ENCODE results near the gene SYT1.
"Not testable (repeated sequence)": the region's sequence is repeated elsewhere in the genome, so short reads cannot be mapped to it uniquely, and the experiment has no call there.

SYT1 gene

GRCh38 chr12:78864403-78864869 is at the start of gene SYT1:
Gene SYT1, plus strand, starts transcription at chr12:78864774.
- DNase-seq (ENCODE audit: low read depth), result no peak

- DNase-seq (ENCODE audit: low read depth), result no peak
These were observed 46.1 kb upstream of the SYT1 start for GRCh38 chr12:78818487-78818886.

DNA sequence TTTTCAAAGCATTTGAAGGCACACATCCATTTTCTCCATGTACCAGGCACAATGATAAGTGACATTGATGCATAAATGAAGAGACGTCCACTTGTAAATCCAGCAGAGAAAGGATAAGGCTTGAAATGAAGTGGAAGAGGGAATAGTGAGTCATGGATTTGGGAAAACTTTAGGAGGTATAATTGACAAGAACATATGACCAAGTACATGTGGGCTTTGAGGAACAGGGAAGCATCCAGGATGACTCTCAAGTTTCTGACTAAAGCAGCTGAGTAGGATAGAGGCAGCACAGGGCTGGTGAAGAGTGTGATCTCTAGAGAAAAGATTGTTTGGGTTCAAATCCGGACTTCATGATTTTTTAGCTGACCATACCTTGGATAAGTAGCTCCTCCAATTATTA is 43.6 kb upstream of the SYT1 start:
- DNase-seq (ENCODE audit: low read depth), result no peak

DNA sequence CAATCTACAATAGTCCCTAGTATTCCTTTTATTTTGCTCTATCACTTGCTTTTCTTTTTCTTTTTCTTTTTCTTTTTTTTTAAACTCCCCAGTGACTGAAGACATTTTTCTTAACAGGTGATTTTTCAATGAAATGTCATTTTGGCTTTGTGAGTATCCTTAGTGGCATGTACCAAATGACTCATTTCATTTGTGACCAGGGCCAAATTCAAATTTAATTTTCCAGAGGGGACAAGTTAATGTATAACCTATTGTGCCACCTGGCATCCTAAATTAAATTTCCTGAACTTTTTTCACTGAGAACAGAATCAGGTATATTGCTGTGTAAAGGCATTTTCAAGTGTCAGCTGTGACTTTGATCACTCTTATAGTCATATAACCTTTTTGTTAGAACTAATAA is 39.7 kb upstream of the SYT1 start:
- DNase-seq (ENCODE audit: low read depth), result no peak

DNA sequence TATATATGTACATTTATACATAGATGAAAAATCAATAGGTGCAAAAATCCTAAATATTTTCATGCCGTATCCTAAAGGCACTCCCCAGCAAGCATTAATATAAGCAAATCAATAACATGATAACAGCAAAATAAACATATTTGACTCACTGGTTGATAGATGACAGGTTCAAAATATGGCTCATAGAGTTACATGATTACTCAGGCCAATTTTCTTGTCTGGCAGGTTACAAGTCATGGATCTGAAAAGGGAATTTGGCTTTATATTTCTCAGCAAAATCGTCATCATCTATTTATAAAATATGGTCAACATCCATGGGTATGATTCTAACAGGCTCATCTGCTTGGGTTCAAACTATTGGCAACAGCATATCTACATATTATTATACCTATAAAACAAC is 34.9 kb upstream of the SYT1 start:
- no peak for DNase-seq (ENCODE audit: low read depth)

DNA sequence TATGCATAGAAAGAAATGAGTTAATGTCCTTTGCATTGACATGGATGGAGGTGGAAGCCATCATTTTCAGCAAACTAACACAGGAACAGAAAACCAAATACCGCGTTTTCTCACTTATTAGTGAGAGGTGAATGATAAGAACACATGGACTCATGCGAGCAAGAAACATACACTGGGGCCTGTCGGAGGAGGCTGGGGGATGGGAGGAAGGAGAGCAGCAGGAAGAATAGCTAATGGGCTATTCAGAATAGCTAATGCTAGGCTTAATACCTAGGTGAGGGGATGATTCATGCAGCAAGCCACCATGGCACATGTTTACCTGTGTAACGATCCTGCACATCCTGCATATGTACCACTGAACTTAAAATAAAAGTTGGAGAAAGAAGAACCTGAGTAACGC is 29.1 kb upstream of the SYT1 start:
- DNase-seq (ENCODE audit: low read depth), result no peak

- DNase-seq (ENCODE audit: low read depth), result not testable (repeated sequence)
These were observed 24.0 kb upstream of the SYT1 start for GRCh38 chr12:78840518-78841019.

GRCh38 chr12:78853231-78853630 is 11.3 kb upstream of the SYT1 start:
- DNase-seq (ENCODE audit: low read depth), result no peak

DNA sequence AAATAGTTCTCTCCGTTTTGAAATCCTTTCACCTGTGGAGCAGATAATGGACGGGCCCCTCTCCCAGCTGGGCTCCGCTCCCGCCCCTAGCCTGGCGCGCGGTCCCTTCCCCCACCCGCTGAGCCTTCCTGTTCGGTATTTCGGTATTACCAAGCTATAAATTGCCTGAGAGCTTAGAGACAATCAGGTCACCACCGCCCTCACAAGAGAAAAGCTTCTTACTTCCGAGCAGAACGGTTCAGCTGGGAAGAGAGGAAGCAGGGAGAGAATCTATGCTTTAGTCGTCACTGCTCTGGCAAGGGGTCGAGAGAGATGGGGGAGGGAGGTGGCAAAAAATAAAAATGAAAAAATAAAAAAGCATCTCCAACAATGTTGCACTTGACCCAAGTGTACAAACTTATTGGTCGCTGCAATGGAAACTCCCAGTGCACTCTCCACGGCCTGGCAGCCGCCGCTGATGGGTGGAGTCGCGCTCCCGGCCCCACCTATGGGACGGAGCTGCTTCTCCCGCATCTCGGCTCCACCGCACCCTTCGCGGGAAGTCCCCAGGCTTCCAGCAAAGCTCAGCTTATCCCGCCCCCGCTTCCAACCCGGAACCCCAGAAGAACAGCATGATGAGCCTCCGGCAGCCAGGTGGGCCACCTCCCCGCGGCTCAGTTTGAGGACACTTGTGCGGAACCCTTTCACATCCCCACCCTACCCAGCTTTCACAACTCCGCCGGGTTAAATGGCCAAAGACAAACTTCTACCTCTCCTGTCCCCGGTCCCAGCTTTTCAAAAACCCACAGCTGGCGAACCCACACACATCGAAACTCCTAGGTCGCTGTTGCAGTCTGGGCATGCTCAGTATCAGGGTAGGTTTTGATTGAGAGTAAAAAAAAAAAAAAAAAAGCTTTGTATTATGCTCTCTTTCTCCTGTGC is 832 bp upstream of the SYT1 start:
- no peak for DNase-seq (ENCODE audit: low read depth)

GRCh38 chr12:78864870-78865463 is 393 bp downstream of the SYT1 start:
- DNase-seq (ENCODE audit: low read depth), result no peak

GRCh38 chr12:78865516-78865915 is 942 bp downstream of the SYT1 start:
- DNase-seq (ENCODE audit: low read depth), result no peak

DNA sequence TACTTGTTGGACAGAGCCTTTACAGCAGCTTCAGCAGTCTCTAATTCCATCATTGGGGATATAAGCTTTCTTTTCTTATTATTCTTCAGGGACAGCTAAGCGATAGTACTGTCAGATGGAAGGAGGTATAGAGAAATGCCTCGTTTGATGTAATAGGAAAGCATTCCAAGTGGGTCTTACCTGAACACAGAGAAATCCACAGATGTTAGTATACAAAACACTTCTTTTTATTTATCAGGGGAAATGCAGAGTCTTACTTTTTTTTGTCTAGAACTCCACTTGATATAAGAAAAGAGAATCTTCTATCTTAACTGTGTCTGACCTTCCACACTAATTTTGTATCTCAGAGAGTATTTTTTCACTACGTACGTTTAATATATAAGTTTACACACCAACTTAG is 1.9 kb downstream of the SYT1 start:
- no peak for DNase-seq (ENCODE audit: low read depth)

GRCh38 chr12:78870539-78870938 is 6.0 kb downstream of the SYT1 start:
- DNase-seq (ENCODE audit: low read depth), result no peak

- no peak for DNase-seq (ENCODE audit: low read depth)
These were observed 7.0 kb downstream of the SYT1 start for GRCh38 chr12:78871566-78871965.

DNA sequence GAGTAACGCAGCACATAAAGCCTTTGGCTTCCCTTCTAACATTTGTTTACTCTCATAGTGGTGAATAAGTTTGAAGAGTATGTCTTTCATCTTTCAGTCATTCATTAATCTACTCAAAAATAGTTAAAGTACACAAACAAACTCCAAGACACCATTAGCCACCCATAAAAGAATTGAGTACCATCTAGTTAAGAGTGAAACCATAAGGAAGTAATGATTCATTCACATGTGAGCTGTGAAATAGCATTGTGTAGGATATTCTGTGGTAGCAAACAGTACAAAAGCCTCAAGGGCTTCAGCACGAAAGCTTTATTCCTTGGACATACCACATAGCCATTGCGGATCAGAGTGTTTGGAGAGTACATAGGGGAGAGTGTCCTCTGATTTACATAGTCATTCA is 13.9 kb downstream of the SYT1 start:
- DNase-seq (ENCODE audit: low read depth), result no peak

DNA sequence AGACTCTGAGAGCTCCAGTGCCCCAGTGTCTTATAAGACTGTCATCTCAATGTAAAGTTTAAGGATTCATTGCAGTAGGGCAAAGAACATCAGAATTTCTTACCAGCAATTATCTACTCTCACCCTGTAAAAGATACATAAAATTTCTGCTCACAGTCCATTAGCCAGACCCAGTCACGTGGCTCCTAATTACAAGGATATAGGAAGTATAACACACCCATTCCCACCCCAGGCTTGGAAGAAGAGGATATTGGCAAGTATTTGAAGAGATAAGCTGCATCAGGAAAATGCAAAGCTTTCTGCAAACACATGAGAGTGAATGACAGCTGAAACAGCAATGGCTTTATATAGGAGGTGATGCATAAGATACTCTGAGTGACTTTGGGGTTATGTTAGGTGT is 14.3 kb downstream of the SYT1 start:
- DNase-seq (ENCODE audit: low read depth), result no peak

DNA sequence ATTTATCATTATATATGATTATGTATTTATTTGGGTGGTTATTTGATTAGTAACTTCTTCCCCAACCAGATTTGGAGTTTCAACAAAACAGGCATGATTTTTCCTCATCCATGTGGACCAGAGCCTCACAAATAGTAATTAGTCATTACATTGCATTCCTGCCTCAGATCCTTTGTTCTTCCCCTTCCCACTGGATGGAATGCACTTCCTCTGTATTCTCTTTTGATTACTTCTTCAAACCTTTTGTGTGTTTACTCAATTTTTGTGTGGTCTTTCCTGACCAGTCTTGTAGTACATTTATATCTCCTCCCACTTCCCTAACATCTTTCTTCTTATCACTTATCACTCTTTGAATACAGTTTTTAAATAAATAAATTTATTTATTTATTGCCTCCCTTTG is 15.5 kb downstream of the SYT1 start:
- DNase-seq (ENCODE audit: low read depth), result no peak

DNA sequence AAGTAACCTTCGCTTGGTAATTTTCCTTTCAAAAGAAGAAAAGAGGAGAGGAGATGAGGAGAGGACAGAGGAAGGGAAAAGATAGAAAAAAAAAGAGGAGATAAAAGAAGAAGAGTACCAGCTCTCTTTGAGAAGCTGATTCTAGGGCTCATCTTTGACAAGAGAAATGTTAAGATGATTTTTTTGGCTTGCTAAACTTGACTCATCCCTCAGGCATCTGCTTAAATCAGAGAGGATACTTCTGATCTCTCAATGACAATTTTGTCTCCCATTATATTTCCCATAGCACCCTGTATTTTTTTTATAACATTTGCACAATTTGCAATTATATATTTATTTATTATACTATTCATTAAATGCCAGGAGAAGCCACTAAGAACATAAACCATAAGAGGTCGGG is 17.1 kb downstream of the SYT1 start:
- no peak for DNase-seq (ENCODE audit: low read depth)

DNA sequence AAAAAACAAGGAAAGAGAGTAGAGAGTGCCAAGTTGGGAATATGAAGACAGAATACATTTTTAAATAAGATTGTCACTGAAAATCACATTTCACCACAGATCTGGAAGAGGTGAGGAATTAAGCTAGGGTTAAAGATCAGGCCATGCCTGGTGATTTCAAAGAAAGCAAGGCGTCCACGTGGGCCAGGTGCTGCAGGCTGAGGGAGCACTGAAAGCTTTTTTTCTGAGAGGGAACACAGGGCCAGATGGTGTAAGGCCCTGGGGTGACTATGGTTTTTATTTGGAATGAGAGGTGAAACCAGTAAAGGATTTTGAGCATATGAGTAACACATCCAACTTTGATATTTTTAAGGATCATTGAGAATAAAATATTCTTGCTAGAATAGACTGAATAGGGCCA is 20.9 kb downstream of the SYT1 start:
- DNase-seq (ENCODE audit: low read depth), result no peak

DNA sequence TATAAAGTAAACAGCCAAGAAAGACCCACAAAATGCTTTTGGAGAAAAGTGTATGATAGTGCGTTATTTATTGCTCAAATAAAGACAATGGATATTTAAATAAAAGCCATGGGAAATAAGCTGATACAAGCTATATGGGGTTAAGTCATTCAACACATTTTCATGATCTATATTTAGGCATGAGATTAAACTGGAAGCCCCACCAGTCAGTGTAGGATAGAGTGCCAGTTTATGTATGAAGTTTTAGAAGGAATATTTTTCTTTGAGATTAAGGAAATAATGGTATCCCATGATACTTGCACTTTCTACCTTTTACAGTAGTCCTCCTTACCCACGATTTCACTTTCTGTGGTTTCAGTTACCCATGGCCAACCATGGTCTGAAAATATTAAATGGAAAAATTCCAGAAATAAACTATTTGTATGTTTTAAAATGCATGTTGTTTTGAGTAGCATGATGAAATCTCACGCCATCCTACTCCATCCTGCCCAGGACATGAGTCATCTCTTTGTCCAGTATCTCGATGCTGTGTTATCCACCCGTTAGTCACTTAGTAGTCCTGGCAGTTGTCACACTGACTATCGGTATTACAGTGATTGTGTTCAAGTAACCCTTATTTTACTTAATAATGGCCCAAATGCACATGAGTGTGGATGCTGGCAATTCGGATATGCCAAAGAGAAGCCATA is 22.3 kb downstream of the SYT1 start:
- no peak for DNase-seq (ENCODE audit: low read depth)

- DNase-seq (ENCODE audit: low read depth), result no peak
These were observed 22.9 kb downstream of the SYT1 start for GRCh38 chr12:78887444-78887843.

DNA sequence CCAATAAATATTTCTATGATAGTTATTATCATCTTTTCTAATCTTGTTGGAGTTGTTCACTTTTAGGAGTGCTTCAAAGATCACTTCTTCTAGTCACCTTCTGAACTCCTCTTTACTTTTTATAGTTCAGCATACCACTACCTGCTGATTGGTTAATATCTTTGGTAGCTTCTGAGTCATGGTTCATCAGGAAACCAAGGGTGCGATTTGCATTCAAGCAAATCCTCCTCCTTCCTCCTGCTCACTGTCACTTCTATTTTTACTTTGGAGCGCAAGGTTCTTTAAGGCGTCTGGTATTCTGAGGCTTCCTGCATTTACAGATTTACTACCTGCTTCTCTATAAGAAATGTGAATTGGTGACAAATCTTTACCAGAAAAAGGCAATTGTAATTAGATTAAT is 24.0 kb downstream of the SYT1 start:
- no peak for DNase-seq (ENCODE audit: low read depth)

All from activated T-cell treated with anti-CD3 and anti-CD28 coated beads for 48 hours (primary cell).